NOMO-1 treated with DMSO at 0.1 percent for 48 hours (cell line): ENCODE results near the gene ROBO1.
A peak's percentile ranks its signal among the peaks of the same experiment; 100 is the strongest.
"Not testable (repeated sequence)": the region's sequence is repeated elsewhere in the genome, so short reads cannot be mapped to it uniquely, and the experiment has no call there.

Experiments
- DNase-seq: peaks from one replicate; lab custom pipeline; 2025; ENCODE audit not compliant: unreplicated experiment; lab: John Stamatoyannopoulos, UW

The ROBO1 gene

DNA sequence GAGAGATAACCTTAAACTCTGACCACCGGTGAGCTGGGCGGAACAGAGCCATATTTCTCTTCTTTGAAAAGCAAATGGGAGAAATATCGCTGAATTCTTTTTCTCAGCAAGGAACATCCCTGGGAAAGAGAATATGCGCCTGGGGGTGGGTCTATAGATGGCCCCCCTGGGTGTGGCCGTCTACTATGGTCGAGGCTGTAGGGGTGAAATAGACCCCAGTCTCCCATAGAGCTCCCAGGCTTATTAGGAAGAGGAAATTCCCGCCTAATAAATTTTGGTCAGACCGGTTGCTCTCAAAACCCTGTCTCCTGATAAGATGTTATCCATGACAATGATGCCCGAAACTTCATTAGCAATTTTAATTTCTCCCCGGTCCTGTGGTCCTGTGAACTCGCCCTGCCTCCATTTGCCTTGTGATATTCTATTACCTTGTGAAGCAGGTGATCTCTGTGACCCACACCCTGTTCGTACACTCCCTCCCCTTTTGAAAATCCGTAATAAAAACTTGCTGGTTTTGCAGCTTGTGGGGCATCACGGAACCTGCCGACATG, 441.9 kb downstream of the ROBO1 start:
- DNase-seq, result not testable (repeated sequence)

DNA sequence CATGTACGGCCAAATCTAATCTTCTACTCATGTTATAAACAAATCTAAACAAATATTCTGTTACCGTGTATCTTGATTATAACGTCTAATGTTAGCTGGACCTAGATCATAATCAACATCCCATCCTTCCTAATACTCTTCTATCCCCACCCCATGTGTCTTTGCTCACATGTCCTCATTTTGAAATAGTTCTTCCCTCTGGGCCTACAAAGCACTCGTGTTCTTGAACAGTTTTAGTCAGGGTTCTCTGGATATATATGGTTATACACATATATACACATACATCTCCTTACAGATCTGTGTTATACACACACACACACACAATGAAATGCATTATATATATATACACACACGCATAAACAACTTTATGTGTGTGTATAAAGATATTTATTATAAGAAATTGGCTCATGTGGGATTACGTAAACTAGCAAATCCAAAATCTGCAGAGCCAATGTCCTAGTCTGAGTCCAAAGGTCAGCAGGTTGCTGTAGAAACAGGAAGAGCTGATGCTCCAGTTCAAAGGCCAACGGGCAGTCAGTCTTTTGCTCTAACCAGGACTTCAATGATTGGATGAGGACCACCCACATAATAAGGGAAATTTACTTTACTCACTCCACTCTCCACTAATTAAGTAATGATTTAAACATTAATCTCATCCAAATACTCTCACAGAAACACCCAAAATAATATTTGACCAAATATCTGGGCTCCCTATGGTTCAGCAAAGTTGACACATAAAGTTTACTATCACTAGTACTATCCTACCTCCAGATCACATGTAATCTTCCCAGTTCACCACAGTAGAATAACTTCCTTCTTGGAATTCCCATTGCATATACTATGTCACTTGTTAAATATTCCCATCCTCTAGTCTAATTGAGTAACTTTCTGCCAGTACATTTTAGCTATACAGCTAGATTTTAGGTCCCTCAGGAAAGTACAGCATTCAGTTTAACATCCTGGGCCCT, 450.0 kb downstream of the ROBO1 start:
- DNase-seq, result no peak

DNA sequence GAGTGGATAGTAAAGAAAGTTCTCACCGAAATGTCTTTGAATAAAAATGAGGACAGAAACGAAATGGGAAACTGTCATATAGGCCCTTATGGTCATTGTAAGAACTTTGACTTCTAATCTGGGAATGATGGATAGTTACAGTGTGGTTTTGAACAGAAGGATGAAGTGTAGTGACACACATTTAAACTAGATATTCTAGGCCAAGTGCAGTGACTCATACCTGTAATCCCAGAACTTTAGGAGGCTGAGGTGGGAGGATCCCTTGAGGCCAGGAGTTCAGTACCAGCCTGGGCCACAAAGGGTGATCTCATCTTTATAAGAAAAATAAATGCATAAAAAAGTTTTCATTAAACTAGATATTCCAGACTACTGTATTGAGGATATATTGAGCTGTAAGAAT, 452.8 kb downstream of the ROBO1 start:
- no peak for DNase-seq

DNA sequence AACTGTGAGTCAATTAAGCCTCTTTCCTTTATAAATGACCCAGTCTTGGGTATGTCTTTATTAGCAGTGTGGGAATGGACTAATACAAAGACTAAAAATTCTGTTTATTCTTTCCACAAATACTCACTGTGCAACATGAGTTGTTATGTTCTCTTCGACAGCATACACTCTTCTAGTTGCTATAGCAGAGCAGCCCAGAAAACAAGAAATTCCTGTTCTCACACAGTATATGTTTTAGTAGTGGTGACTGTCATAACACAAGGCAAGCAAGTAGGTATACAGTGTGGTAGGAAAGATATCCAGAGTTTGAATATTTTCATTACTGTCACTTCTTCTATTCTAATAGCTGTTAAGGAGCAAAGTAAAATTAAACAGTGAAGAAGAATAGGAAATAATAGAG, 453.3 kb downstream of the ROBO1 start:
- no peak for DNase-seq

DNA sequence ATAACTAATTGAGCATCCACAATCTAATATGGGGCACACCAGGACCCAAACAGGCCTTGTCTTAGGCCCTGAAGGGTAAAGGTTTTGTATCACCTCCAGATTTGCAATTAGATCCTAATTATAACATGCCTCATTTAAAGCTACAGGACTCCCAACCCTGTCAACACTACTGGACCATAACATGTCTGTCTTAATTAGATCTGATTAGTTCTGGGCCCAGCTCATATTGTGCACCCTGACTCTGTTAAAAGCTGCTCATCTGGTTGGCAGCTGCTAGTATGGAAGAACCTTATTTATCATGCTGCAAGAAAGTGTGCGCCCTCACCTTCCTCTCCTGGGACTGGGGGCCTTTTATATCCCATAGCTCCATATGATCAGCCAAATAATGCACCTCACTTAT, 457.8 kb downstream of the ROBO1 start:
- no peak for DNase-seq

DNA sequence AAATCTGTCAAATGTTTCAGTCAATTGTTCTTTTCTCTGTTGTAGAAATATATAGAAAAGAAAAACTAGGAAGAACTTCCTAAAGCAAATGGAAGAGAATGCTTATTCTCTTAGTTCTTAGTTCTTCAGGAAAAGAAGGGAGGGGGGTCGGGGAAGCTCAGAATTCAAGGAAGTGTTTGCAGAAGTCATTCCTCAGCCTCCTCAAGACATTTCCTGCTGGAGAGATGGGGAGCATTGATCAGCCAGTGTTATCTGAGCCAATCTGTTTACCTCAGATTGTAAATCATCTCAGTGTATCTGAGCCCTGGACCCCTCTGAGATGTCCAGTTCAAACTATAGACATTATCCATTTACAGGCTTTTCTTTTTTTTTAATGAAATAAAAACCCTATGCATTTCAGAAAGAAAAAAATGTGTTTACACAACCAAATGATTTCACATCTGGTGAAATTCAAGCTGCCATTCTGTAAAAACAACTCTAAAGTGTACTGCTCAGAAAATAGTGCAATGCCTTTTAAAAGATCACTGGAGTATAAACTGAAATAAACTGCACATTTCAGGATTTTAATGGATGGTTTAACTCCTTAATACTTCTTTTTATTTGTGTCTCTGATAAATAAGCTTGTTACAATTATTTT, 460.7 kb downstream of the ROBO1 start:
- no peak for DNase-seq

DNA sequence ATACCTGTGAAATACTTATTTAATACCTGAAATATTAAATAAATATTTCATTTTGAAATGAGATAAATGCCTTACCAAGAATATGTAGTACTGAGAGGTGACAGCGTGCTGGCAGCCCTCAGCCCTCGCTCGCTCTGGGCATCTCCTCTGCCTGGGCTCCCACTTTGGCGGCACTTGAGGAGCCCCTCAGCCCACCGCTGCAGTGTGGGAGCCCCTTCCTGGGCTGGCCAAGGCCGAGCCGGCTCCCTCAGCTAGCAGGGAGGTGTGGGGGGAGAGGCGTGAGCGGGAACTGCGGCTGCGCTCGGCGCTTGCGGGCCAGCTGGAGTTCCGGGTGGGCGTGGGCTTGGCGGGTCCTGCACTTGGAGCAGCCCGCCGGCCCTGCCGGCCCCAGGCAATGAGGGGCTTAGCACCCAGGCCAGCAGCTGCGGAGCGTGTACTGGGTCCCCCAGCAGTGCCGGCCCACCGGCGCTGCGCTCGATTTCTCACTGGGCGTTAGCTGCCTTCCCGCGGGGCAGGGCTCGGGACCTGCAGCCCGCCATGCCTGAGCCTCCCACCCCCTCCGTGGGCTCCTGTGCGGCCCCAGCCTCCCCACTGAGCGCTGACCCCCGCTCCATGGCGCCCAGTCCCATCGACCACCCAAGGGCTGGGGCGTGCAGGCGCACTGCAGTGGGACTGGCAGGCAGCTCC, 467.7 kb downstream of the ROBO1 start:
- not testable (repeated sequence) for DNase-seq

DNA sequence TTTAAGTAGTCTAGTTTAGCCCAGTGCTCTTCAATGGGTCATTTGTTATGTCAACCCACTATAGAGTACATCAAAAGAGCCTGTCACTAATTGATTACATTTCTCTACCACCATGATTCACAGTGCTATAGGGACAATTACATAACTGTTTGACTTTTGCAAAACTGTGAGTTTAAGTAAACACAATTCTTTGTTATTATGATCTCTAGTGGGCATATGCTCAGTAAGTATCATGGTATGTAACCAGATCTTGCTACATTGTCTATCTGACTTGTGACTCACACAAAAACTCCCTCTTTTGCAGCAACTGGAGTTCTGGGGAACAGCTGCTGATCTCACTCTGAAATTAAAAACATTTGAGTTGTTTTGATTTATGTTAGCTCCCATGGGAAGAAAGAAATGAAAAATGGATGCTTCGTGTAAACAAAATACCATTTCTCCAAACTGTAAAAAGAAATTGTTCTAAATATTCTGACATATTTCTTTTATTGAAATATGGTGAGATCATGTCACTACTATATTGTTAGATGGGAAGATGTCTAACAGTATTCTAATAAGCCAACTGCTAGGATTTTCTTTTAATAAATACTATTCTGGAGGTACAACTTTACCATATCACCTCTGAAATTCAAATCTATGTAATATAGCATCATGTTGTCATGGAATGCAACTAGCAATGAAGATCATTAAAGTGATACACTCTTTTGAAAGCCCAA, 470.4 kb downstream of the ROBO1 start:
- DNase-seq, result no peak

DNA sequence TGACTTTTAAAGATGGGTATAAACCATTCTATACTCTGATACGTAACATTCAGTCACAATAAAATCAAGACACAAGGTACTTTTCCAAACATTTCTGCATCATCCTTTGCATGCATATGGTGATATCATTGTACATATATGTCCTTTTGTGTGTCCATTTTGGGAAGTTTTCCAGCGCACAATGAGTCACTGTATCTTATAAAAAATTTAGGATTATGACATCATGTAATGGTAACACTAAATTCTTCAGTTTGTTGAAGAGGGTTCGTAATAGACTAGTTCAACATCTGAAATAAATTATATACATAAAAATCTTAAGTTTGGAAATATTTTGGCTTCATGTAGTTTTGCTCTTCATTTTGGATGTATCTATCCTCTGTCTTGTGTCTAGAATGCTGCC, 480.9 kb downstream of the ROBO1 start:
- no peak for DNase-seq

DNA sequence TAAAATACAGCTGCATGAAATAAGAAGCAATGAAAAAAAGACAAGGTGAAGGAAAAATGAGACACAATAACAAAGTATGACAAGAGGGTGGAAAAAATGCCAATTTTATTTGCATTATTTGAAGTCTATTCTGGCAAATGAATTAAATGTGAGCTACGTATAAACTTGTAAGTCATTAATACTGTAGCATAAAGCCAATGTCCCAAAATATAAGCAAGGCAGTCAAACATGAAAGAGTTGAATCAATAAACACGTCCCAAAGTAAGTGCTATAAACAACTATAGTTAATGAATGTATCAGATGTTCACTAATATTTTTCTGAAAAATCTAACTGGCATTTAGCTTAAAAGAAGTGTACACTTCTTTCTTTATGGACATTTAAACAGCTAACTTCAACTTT, 481.9 kb downstream of the ROBO1 start:
- DNase-seq, result no peak

DNA sequence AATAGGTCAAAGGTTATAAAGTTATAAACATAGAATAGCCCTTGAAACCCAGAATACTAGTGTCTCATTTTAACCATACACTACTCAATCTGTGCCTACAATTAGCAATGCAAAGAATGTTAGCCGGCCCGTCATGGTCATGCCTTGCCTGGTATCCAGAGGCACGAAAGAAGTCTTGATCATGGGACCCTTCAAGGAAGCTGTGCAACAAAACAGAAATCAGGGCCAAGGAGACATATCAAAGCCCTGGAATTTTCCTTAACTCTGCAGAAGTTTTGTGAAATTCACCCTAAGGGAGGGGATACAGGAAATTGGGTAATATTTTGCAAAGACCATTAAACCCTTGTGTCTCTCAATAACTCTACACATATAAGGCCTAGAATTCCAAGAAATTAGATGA, 482.4 kb downstream of the ROBO1 start:
- no peak for DNase-seq

DNA sequence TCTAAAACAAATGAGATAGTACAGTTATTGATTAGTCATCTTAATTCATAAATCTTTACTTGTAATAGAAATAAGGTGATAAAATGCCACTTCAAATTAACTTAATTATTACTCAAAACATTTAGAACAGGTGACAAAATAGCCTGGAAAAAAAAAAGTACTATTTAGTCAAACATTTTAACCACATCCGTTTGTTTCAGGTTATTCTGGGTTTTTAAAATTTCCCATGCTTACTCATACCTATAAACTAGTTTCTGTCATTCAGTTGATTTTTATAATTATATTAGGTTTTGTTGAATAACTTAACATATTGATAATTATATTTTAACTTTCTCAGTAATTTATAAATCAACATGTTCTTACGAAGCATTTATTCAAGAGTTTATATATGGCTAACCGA, 483.0 kb downstream of the ROBO1 start:
- no peak for DNase-seq

DNA sequence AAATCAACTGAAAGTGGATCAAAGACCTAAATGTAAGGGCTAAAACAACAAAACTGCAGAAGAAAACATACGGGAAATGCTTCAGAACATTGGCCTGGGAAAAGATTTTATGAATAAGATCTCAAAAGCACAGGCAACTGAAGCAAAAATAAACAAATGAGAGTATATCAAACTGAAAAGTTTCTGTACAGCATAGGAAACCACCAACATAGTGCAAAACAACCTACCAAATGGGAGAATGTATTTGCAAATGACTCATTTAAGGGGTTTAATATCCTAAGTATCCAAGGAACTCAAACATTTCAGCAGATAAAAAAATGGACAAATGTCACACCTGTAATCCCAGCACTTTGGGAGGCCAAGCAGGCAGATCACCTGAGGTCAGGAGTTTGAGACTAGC, 489.1 kb downstream of the ROBO1 start:
- DNase-seq, result no peak

DNA sequence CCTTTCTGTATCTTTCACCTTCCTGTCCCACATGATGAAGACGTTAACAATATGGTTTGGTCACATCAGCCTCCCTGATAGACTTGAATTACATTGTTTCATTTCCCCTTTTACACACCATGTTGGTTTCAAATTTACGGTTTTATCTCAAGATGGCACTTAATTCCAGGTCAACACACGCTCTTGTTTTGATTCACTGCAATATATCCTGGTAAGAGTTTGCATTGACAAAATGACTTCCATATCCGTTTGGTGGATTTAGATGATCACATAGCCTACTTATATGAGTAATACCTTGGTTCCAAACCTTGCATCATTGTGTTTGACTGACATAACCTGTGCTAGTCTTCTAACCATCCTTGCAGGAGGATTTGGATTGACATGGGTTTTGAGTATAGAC, 499.4 kb downstream of the ROBO1 start:
- DNase-seq, result peak; percentile 80

DNA sequence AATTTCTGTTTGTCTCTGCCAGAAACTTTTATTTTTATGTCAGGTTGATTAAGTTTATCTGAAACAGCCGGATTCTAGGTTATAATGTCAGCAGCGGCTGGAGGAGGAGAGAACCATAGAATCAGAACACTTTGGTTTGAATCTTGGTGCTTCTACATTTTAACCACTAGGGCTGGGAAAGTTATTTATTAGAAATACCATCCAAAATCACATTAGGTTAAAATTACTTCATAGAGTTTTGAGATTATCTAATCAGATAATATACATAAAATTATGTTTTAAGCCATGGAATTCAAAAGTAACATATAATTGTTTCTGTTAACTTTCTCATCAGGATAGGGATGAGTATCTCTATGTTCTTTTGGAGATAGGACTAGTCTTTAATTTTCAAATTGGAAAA, 502.9 kb downstream of the ROBO1 start:
- no peak for DNase-seq

DNA sequence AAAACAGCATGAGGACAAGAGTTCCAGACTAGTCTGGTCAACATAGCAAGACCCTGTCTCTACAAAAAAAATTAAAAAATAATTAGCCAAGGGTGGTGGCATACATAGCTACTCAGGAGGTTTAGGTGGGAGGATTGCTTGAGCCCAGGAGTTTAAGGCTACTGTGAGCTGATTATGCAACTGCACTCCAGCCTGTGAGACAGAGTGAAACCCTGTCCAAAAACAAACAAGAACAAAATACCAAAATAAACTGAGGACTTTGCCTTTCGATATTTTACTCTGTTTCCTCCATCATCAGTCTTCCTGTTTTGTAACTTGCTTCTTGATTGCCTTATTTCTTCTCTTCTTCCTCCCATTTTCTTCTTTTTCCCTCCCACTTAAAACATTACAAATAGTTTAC, 504.4 kb downstream of the ROBO1 start:
- DNase-seq, result no peak

DNA sequence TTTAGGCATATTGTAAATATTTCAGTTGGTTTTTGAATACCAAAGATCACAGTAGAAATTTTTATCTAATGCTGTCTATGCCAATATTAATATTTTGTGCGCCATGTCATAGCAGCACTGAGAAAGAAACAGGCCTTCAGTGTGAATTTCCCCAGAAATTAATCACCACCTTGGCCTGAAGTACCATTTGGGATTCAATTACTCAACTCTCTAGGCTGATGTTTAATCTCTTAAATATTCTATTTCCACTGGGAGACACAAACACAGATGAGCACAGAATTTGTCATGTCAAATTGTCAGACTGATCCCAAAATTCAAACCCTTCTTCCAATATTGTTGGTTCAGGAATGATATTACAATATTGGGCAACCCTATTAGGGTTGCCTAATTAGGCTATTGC, 509.3 kb downstream of the ROBO1 start:
- no peak for DNase-seq

DNA sequence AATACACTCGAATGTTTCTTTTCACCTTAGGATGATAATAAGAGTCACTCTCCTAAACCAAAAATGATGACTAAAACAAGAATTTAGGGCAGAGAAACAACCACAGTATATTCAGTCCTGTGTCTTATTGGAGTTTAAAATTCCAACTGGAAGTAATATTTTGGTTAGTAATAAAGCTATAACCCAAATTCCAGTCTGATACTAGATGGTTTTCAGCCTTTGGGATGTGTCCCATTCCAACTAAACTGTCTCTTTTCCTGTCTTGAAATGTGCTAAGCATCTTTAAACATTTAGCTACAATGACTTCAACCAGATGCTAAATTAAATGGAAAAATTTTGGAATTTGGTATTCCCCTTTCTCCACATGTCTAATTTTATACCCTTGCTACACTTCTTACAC, 510.0 kb downstream of the ROBO1 start:
- DNase-seq, result no peak

DNA sequence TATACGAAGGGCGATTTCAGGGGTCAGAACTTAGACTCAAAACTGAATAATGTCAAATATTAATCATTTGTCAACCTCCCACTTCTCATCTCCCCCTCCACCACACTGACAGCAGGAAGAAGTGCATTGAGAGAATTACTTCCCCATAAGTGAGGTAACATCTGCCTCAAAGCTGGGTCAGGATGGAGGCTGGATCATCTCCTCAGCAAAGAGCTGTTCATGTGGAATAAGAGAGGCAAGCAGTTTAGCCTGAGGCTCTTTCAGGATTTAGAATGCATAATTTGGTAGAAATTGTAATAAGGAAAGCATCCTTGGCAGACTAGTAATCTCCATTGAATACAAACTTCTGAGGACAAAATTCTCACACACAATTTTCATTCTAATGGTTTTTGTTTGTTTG, 512.1 kb downstream of the ROBO1 start:
- peak; percentile 59 for DNase-seq

DNA sequence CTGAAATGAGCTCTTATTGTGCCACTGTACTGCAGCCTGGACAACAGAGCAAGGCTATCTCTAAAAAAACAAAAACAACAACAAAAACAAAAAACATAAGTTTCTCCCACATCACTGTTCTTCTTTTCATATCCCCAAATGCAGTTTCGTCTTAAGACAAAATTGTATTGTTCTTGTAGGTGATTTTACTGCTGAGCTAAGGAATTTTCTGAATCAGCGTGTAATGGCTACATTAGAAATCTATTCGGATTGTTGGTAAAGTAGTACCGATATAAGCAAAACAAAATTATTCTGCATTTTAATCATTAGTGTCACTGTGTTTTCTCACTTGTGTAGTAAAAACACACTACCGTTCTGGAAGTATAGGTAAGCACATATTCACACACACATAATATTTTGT, 512.5 kb downstream of the ROBO1 start:
- no peak for DNase-seq

DNA sequence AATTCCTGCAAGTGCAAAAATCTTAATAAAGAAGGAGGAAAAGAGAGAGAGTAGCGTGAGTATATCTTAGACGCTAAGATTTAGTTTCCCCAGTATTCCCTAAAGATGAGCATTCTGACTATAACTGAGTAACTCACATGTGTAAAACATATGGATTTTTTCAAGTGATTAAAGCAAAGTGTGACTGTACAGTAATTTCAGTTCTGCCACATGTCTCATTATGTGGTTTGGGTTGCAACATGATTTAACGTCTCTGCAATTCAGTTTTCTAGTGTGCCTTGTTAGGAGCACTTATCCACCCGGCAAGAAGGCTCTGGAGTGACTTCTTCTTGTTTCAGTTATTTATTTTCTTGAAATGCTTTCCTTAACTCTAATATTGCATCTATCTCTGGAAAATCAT, 514.1 kb downstream of the ROBO1 start:
- peak; percentile 95 for DNase-seq
